ENCODE data around the gene ERN2.

The ERN2 gene

GRCh38 chr16:23683487-23683886 lies 29.5 kb downstream of the ERN2 start:
- no peak for DNase-seq

- no peak for DNase-seq
These were observed 30.8 kb downstream of the ERN2 start for GRCh38 chr16:23682181-23682580.

- no peak for DNase-seq
These were observed 33.1 kb downstream of the ERN2 start for GRCh38 chr16:23679986-23680336.

- no peak for DNase-seq
These were observed 33.6 kb downstream of the ERN2 start for GRCh38 chr16:23679274-23679985.

- DNase-seq, result peak; percentile 91
These were observed 34.4 kb downstream of the ERN2 start, which contains the start of gene PLK1 for GRCh38 chr16:23678430-23679273. Gene PLK1 (plus strand): TSS chr16:23678889. CDS start chr16:23678933, 44 bp downstream.

- DNase-seq, result no peak
These were observed 36.0 kb downstream of the ERN2 start for GRCh38 chr16:23676924-23677480.

- no peak for DNase-seq
These were observed 38.9 kb downstream of the ERN2 start for GRCh38 chr16:23673971-23674614.

- no peak for DNase-seq
These were observed 42.8 kb downstream of the ERN2 start for GRCh38 chr16:23670137-23670776.

- no peak for DNase-seq
These were observed 44.1 kb downstream of the ERN2 start for GRCh38 chr16:23668873-23669272.

GRCh38 chr16:23668225-23668624 lies 44.8 kb downstream of the ERN2 start:
- DNase-seq, result no peak

GRCh38 chr16:23667355-23667659 lies 45.7 kb downstream of the ERN2 start:
- DNase-seq, result no peak

- no peak for DNase-seq
These were observed 46.3 kb downstream of the ERN2 start for GRCh38 chr16:23666571-23667354.

GRCh38 chr16:23663918-23664317 lies 49.1 kb downstream of the ERN2 start:
- DNase-seq, result no peak

- no peak for DNase-seq
These were observed 61.0 kb downstream of the ERN2 start for GRCh38 chr16:23651943-23652468.

- DNase-seq, result no peak
These were observed 62.2 kb downstream of the ERN2 start for GRCh38 chr16:23650674-23651416.

GRCh38 chr16:23642246-23642774 lies 70.7 kb downstream of the ERN2 start:
- no peak for DNase-seq

- peak; percentile 96 for DNase-seq
These were observed 71.9 kb downstream of the ERN2 start, which contains the start of the genes DCTN5 and PALB2 for GRCh38 chr16:23640931-23641765. Gene DCTN5 (plus strand): TSS chr16:23641466. CDS start chr16:23641543, 77 bp downstream. Gene PALB2 (minus strand): TSS chr16:23641310. CDS start chr16:23641157, 153 bp downstream.

GRCh38 chr16:23640615-23640930 lies 72.4 kb downstream of the ERN2 start:
- no peak for DNase-seq

Measured in activated effector memory CD4-positive, alpha-beta T cell treated with anti-CD3 and anti-CD28 coated beads, Interleukin-2, amount 50 U/mL, for 16 hours (primary cell).